Measurements from ENCODE around the gene CHMP4A.

DNA sequence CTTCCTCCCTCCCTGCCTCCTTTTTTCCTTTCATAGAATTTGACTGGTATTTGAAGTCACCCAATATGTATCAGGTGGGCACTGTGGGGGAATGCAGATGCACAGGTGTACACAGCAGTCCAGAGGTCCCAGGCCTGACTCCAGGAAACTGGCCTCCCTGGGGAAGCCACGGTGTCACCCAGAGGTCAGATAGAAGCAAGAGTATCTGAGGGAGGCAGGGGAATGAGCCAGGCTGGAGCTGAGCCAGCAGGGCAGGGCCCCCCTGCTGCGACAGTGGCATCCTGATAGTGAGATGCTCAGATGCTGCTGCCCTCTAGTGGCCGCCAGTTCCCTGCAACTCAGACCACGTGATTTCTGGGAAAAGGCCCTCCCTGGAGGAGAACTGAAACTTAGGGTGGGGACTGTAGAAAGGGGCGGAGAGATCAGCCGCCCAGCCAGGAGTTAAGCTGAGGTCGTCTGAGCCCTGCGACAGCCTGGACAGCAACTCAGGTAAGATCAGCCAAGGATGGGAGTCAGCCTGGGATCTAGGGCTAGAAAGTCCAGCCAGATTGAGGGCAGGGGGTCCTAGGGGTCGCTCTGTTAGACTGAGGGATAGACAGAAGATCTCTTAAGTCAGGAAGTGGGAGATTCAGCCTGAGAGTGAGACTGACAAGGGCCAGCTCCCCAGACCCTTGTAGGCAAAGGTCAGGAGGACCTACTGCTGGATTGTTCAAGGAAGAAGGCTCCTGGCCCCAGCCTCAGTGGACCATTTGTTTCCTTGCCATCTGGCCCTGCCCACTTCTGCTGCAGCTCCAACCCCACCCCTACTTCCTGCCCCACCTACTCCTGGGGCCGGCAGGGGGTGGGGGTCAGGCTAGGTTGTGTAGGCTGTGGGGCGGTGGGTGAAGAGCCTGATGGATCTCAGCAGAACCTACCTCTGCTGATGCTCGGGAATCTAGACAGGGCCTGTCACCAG, 52.2 kb downstream of the CHMP4A start, which contains the start of gene IRF9:
- TF ChIP-seq, protein P1, sequence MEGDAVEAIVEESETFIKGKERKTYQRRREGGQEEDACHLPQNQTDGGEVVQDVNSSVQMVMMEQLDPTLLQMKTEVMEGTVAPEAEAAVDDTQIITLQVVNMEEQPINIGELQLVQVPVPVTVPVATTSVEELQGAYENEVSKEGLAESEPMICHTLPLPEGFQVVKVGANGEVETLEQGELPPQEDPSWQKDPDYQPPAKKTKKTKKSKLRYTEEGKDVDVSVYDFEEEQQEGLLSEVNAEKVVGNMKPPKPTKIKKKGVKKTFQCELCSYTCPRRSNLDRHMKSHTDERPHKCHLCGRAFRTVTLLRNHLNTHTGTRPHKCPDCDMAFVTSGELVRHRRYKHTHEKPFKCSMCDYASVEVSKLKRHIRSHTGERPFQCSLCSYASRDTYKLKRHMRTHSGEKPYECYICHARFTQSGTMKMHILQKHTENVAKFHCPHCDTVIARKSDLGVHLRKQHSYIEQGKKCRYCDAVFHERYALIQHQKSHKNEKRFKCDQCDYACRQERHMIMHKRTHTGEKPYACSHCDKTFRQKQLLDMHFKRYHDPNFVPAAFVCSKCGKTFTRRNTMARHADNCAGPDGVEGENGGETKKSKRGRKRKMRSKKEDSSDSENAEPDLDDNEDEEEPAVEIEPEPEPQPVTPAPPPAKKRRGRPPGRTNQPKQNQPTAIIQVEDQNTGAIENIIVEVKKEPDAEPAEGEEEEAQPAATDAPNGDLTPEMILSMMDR (conservative IDR thresholded peaks at IDR 0.05; ENCODE audit: low read depth, low read length), result peak; percentile 96
- TF ChIP-seq EZH2 (IDR thresholded peaks at IDR 0.05; ENCODE audit: low read length, unreplicated experiment) (no peak), EZH2phosphoT487 (IDR thresholded peaks at IDR 0.05; ENCODE audit: borderline replicate concordance, low read length) (no peak)
